Measurements from ENCODE around the gene CXCL1. TPM values are rescaled to one million over a fixed set of nuclear protein-coding genes. Genes with fewer than 3 reads are reported as not detected.

Gene CXCL1
- polyA plus RNA-seq, 5 donors, result 0.84 to 2.9 (median 2.0) TPM

- no peak for DNase-seq
These were observed 44.9 kb downstream of the CXCL1 start for GRCh38 chr4:73914071-73914470.

GRCh38 chr4:73916172-73916925 lies 47.2 kb downstream of the CXCL1 start:
- DNase-seq, result no peak

- DNase-seq, result no peak
These were observed 47.9 kb downstream of the CXCL1 start for GRCh38 chr4:73917081-73917501.

GRCh38 chr4:73918058-73918457 lies 48.9 kb downstream of the CXCL1 start:
- DNase-seq, result no peak

- DNase-seq, result no peak
These were observed 50.5 kb downstream of the CXCL1 start for GRCh38 chr4:73919691-73920090.

Other genes starting within 250 kb of the CXCL1 start
- gene RASSF6, start 249.0 kb upstream of the CXCL1 start, polyA plus RNA-seq (ENCODE audit: insufficient read depth in 1 of 5, insufficient read length in 5 of 5, low replicate concordance in 1 of 5), result 1 to 10 TPM; 1.3 to 2.7 (median 2.4) TPM
- 1 to 10 TPM; 1.4 to 2.4 (median 2.0) TPM for gene CXCL8, start 128.8 kb upstream of the CXCL1 start, polyA plus RNA-seq (ENCODE audit: insufficient read depth in 1 of 5, insufficient read length in 5 of 5, low replicate concordance in 1 of 5)
- under 1 TPM in 2 of 5 donors, not detected in 3; 0.08 to 0.18 TPM for gene CXCL6, start 32.7 kb upstream of the CXCL1 start, polyA plus RNA-seq (ENCODE audit: insufficient read depth in 1 of 5, insufficient read length in 5 of 5, low replicate concordance in 1 of 5)
- 1 to 10 TPM in 1 of 5 donors, under 1 TPM in 3, not detected in 1; 0.52 to 2.3 (median 0.74) TPM for gene PF4V1, start 16.1 kb upstream of the CXCL1 start, polyA plus RNA-seq (ENCODE audit: insufficient read depth in 1 of 5, insufficient read length in 5 of 5, low replicate concordance in 1 of 5)
- gene PF4, start 112.6 kb downstream of the CXCL1 start, polyA plus RNA-seq (ENCODE audit: insufficient read depth in 1 of 5, insufficient read length in 5 of 5, low replicate concordance in 1 of 5), result 10 to 100 TPM; 11.6 to 16.9 (median 13.9) TPM
- gene PPBP, start 118.8 kb downstream of the CXCL1 start, polyA plus RNA-seq (ENCODE audit: insufficient read depth in 1 of 5, insufficient read length in 5 of 5, low replicate concordance in 1 of 5), result 10 to 100 TPM; 21.0 to 49.9 (median 42.8) TPM
- under 1 TPM; 0.09 to 0.35 (median 0.20) TPM for gene CXCL5, start 129.3 kb downstream of the CXCL1 start, polyA plus RNA-seq (ENCODE audit: insufficient read depth in 1 of 5, insufficient read length in 5 of 5, low replicate concordance in 1 of 5)
- gene CXCL3, start 169.3 kb downstream of the CXCL1 start, polyA plus RNA-seq (ENCODE audit: insufficient read depth in 1 of 5, insufficient read length in 5 of 5, low replicate concordance in 1 of 5), result 1 to 10 TPM in 3 of 5 donors, under 1 TPM in 2; 0.70 to 1.8 (median 1.0) TPM
- gene CXCL2, start 229.8 kb downstream of the CXCL1 start, polyA plus RNA-seq (ENCODE audit: insufficient read depth in 1 of 5, insufficient read length in 5 of 5, low replicate concordance in 1 of 5), result 1 to 10 TPM in 4 of 5 donors, under 1 TPM in 1; 0.51 to 2.6 (median 1.6) TPM

All from right lung (tissue), 5 donors.